Measurements from ENCODE around the gene TMEM123. TPM values are rescaled to one million over a fixed set of nuclear protein-coding genes. Genes with fewer than 3 reads are reported as not detected.
"Not testable (repeated sequence)": the region's sequence is repeated elsewhere in the genome, so short reads cannot be mapped to it uniquely, and the experiment has no call there.

TMEM123 gene
- total RNA-seq, 1 experiment from 2014 or later = 214 TPM

DNA sequence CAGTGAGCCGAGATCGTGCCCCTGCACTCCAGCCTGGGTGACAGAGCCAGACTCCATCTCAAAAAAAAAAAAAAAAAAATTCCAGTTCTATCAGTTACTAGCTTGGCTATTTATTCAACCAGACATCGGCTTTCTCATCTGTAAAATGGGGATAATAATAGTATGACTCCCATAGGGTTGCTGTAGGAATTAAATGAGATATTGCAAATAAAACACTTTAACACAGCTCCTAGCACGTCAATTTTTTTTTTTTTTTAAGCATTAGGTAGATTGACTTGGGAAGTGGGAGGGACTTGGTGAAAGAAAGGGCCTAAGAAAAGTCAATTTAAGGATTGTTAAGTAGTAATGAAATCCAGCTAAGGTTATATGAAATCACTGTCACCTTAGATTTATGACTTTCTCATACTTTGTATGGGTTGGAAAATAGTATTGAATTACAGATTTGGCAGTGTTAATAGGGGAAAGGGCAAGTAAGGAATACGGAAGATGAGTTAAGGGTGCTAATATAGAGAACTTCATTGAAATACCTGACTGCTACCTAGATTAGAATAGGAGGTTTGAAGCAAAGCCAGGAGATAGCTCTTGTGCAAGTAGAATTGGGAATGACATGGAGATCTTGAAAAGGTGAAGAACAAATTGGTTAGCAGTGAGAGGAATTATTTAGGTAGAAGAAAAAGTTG, 76.7 kb downstream of the TMEM123 start:
- H3K27me3 ChIP-seq (replicated peaks; ENCODE audit: insufficient read depth, low read depth, low read length, poor library complexity) = no peaks in the 10 kb centered on the region
- intact Hi-C loops (cut with micrococcal nuclease; ENCODE audit: unreplicated experiment) = no loop called here
- no peaks in the 10 kb centered on the region for H3K9me3 ChIP-seq (ENCODE audit: low read depth, low read length, poor library complexity, severe bottlenecking)
- H3K36me3 ChIP-seq (ENCODE audit: insufficient read depth, low read length, poor library complexity, severe bottlenecking) = peaks cover 22% of the 10 kb centered on the region
- TF ChIP-seq EZH2 (IDR thresholded peaks at IDR 0.05; ENCODE audit: borderline replicate concordance, low read depth, low read length, poor library complexity, severe bottlenecking) = no peak
- TF ChIP-seq, protein P1, sequence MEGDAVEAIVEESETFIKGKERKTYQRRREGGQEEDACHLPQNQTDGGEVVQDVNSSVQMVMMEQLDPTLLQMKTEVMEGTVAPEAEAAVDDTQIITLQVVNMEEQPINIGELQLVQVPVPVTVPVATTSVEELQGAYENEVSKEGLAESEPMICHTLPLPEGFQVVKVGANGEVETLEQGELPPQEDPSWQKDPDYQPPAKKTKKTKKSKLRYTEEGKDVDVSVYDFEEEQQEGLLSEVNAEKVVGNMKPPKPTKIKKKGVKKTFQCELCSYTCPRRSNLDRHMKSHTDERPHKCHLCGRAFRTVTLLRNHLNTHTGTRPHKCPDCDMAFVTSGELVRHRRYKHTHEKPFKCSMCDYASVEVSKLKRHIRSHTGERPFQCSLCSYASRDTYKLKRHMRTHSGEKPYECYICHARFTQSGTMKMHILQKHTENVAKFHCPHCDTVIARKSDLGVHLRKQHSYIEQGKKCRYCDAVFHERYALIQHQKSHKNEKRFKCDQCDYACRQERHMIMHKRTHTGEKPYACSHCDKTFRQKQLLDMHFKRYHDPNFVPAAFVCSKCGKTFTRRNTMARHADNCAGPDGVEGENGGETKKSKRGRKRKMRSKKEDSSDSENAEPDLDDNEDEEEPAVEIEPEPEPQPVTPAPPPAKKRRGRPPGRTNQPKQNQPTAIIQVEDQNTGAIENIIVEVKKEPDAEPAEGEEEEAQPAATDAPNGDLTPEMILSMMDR (conservative IDR thresholded peaks at IDR 0.05; ENCODE audit: low read depth, low read length) = no peak
- no peak overlapping the region for H3K27ac ChIP-seq (ENCODE audit: low read depth, low read length, poor library complexity, severe bottlenecking)
- no peaks in the 10 kb centered on the region for H3K4me1 ChIP-seq (ENCODE audit: insufficient read depth, low read length, poor library complexity, severe bottlenecking)
- H3K4me3 ChIP-seq (ENCODE audit: low read depth, low read length, poor library complexity, severe bottlenecking) = no peak overlapping the region
- ChIA-PET POLR2A (ENCODE audit: low non-redundant PET) (no interaction called here), CTCF (no interaction called here)
- no TSS peak for BruUV-seq (replicated peaks)
- no peak for DNase-seq (ENCODE audit: low spot score)

DNA sequence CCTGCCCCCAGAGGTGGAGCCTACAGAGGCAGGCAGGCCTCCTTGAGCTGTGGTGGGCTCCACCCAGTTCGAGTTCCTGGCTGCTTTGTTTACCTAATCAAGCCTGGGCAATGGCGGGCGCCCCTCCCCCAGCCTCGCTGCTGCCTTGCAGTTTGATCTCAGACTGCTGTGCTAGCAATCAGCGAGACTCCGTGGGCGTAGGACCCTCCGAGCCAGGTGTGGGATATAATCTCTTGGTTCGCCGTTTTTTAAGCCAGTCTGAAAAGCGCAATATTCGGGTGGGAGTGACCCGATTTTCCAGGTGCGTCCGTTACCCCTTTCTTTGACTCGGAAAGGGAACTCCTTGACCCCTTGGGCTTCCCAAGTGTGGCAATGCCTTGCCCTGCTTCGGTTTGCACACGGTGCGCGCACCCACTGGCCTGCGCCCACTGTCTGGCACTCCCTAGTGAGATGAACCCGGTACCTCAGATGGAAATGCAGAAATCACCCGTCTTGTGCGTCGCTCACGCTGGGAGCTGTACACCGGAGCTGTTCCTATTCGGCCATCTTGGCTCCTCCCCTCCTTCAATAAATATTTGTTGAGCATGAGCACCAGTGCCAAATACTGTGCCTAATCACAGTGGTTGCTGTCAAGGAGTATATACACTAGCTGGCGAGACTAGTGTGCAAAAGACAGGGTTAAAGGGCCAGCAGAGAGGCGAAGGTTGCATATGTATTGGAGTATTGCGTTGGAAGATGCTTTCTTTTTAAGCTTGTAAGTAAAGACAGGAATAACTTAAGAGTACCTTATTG, 77.7 kb downstream of the TMEM123 start:
- intact Hi-C loops (cut with micrococcal nuclease; ENCODE audit: unreplicated experiment); CTCF ChIA-PET; H3K9me3 ChIP-seq (ENCODE audit: low read depth, low read length, poor library complexity, severe bottlenecking); BruUV-seq (replicated peaks); H3K4me1 ChIP-seq (ENCODE audit: insufficient read depth, low read length, poor library complexity, severe bottlenecking); H3K4me3 ChIP-seq (ENCODE audit: low read depth, low read length, poor library complexity, severe bottlenecking); H3K27ac ChIP-seq (ENCODE audit: low read depth, low read length, poor library complexity, severe bottlenecking); DNase-seq (ENCODE audit: low spot score); POLR2A ChIA-PET (ENCODE audit: low non-redundant PET); H3K27me3 ChIP-seq (replicated peaks; ENCODE audit: insufficient read depth, low read depth, low read length, poor library complexity): not testable (repeated sequence)
- peaks cover 18% of the 10 kb centered on the region for H3K36me3 ChIP-seq (ENCODE audit: insufficient read depth, low read length, poor library complexity, severe bottlenecking)

DNA sequence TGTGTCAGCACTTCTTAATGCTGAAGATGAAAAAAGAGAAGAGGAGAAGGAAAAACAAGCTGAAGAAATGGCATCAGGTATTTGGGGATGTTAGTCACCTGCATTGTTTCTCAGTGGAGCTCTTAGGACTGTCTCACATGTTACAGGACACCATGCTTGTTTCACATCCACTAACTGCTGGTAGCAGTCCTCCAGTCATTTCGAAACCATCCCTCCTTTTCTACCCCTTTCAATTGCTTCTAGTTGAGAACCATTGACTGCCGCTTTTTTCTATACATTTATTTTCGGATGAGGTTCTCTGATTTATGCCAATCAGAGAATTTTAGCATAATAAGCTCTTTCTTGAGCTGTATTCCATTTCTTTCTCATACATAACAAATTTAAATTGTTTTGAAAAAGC, 84.1 kb downstream of the TMEM123 start:
- Histone ChIP-seq H3K4me1 (ENCODE audit: insufficient read depth, low read length, poor library complexity, severe bottlenecking) (no peaks in the 10 kb centered on the region), H3K9me3 (ENCODE audit: low read depth, low read length, poor library complexity, severe bottlenecking) (no peaks in the 10 kb centered on the region), H3K4me3 (ENCODE audit: low read depth, low read length, poor library complexity, severe bottlenecking) (no peak overlapping the region), H3K27me3 (replicated peaks; ENCODE audit: insufficient read depth, low read depth, low read length, poor library complexity) (no peaks in the 10 kb centered on the region), H3K27ac (ENCODE audit: low read depth, low read length, poor library complexity, severe bottlenecking) (no peak overlapping the region), H3K36me3 (ENCODE audit: insufficient read depth, low read length, poor library complexity, severe bottlenecking) (peaks cover 28% of the 10 kb centered on the region)
- CTCF ChIA-PET = no interaction called here
- no peak for DNase-seq (ENCODE audit: low spot score)
- POLR2A ChIA-PET (ENCODE audit: low non-redundant PET) = no interaction called here
- TF ChIP-seq, protein P1 (conservative IDR thresholded peaks at IDR 0.05; ENCODE audit: low read depth, low read length) = no peak
- no peak for TF ChIP-seq EZH2 (IDR thresholded peaks at IDR 0.05; ENCODE audit: borderline replicate concordance, low read depth, low read length, poor library complexity, severe bottlenecking)
- intact Hi-C loops (cut with micrococcal nuclease; ENCODE audit: unreplicated experiment) = no loop called here
- BruUV-seq (replicated peaks) = no TSS peak

All from A673 (cell line).